Measurements from ENCODE around the gene KRT28. TPM values are rescaled to one million over a fixed set of nuclear protein-coding genes. Genes with fewer than 3 reads are reported as not detected.

Gene KRT28
- total and polyA plus RNA-seq, 2 of the 13 experiments (the other 11 are each of a cell fraction or from before 2014, with no cell fraction given), result not detected

DNA sequence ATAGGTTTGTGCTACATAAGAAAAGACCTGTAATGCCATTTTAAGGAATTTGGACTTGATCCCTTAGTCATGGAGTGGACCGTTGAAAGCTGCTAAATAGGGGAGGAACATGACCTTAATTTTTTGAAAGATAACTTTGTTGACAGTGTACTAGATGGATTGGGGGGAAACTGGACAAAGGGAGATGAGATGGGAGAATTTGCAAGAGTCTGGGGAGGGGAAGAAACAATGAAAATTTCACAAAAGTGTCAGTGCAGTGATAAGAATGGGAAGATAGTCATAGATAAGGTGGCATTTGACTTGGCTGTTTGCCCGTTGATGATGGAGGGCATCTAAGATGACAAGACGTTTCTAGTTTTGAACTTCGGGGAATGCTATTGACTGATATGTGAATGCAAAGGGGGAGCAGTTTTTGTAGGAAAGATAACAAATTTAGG is 44.9 kb upstream of the KRT28 start:
- 2% methylated on average over 4 of the region's 4 CpGs for WGBS (ENCODE audit: low lambda C conversion rate)
- CTCF ChIA-PET (ENCODE audit: low intra/inter-chr PET ratio, low total read pairs), result no interaction called here

DNA sequence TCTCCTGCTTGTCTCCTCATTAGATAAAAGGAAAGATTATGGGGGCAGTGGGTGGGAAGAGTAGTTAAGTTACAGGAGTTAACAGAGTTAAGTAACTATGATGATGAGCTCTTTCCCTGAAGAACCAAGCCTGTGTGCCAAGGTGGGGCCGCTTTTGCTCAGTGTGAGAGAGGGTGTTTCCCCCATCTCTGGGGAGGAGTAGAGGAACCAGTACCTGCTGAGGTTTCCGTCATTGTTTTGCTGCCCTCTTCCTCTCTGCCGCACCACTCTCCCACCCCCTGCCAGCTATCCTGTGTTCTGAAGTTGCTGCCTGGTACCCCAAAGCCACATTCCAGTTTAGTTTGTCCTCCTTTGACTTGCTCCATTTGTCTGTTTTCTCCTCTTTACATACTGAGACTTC is 43.5 kb upstream of the KRT28 start:
- no peak overlapping the region for H2AFZ ChIP-seq (ENCODE audit: low read length)
- no peak for DNase-seq (ENCODE audit: low spot score)
- FAIRE-seq, result no peak
- H4K20me1 ChIP-seq (ENCODE audit: insufficient read depth, low read length), result no peaks in the 10 kb centered on the region
- 0 out of 2 replicates have a peak, but pooled peaks cover 5% of the 10 kb centered on the region for H3K4me1 ChIP-seq (ENCODE audit: insufficient read depth, low read length)
- no peak overlapping the region for H3K27ac ChIP-seq (ENCODE audit: extremely low read length, insufficient read depth, low read length)
- no peak overlapping the region for H3K4me3 ChIP-seq (replicated peaks in 1 of 3; ENCODE audit: insufficient read depth in 1 of 3, low read depth in 2 of 3, low read length in 3 of 3)
- in situ Hi-C loops (cut with HindIII; ENCODE audit: extremely low pct_ligation_motif_present, low pct_unique_long_range_greater_than_20kb) (no loop called here), intact Hi-C loops (cut with micrococcal nuclease; ENCODE audit: unreplicated experiment) (no loop called here)
- no peaks in the 10 kb centered on the region for H3K79me2 ChIP-seq (ENCODE audit: insufficient read depth, low read length)
- no peaks in the 10 kb centered on the region for H3K36me3 ChIP-seq (replicated peaks in 1 of 2; ENCODE audit: control insufficient read depth in 1 of 2, insufficient read depth in 2 of 2, low read length in 2 of 2)
- H3K4me2 ChIP-seq (ENCODE audit: low read depth, low read length), result no peak overlapping the region
- peaks cover 0 to 4% of the 10 kb centered on the region in 2 experiments; a peak in 1 of 5 replicates for H3K27me3 ChIP-seq (ENCODE audit: control insufficient read depth in 1 of 2, insufficient read depth in 2 of 2, low read length in 2 of 2)
- ChIA-PET POLR2A (no interaction called here), CTCF (ENCODE audit: low intra/inter-chr PET ratio, low total read pairs) (no interaction called here)
- ATAC-seq, result no peak
- H3K9ac ChIP-seq (ENCODE audit: insufficient read depth, low read depth, low read length), result no peak overlapping the region
- H3K9me3 ChIP-seq (ENCODE audit: low read length), result no peaks in the 10 kb centered on the region
- no TSS peak for BruUV-seq (replicated peaks)
- WGBS (ENCODE audit: low lambda C conversion rate), result 23% methylated on average over 3 of the region's 3 CpGs
- TF ChIP-seq, protein P1, sequence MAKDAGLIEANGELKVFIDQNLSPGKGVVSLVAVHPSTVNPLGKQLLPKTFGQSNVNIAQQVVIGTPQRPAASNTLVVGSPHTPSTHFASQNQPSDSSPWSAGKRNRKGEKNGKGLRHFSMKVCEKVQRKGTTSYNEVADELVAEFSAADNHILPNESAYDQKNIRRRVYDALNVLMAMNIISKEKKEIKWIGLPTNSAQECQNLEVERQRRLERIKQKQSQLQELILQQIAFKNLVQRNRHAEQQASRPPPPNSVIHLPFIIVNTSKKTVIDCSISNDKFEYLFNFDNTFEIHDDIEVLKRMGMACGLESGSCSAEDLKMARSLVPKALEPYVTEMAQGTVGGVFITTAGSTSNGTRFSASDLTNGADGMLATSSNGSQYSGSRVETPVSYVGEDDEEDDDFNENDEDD (CRISPR knock-in tag; IDR thresholded peaks at IDR 0.05; ENCODE audit: borderline replicate concordance), result no peak
- TF ChIP-seq SNAPC2 (CRISPR knock-in tag; IDR thresholded peaks at IDR 0.05) (no peak), KLF6 (CRISPR knock-in tag; IDR thresholded peaks at IDR 0.05) (no peak), ZSCAN12 (CRISPR knock-in tag; IDR thresholded peaks at IDR 0.05) (no peak), ZSCAN22 (CRISPR knock-in tag; IDR thresholded peaks at IDR 0.05) (no peak), ZNF75D (CRISPR knock-in tag; IDR thresholded peaks at IDR 0.05; ENCODE audit: borderline replicate concordance) (no peak)
- TF ChIP-seq, protein P2, sequence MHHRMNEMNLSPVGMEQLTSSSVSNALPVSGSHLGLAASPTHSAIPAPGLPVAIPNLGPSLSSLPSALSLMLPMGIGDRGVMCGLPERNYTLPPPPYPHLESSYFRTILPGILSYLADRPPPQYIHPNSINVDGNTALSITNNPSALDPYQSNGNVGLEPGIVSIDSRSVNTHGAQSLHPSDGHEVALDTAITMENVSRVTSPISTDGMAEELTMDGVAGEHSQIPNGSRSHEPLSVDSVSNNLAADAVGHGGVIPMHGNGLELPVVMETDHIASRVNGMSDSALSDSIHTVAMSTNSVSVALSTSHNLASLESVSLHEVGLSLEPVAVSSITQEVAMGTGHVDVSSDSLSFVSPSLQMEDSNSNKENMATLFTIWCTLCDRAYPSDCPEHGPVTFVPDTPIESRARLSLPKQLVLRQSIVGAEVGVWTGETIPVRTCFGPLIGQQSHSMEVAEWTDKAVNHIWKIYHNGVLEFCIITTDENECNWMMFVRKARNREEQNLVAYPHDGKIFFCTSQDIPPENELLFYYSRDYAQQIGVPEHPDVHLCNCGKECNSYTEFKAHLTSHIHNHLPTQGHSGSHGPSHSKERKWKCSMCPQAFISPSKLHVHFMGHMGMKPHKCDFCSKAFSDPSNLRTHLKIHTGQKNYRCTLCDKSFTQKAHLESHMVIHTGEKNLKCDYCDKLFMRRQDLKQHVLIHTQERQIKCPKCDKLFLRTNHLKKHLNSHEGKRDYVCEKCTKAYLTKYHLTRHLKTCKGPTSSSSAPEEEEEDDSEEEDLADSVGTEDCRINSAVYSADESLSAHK (CRISPR knock-in tag; IDR thresholded peaks at IDR 0.05; ENCODE audit: borderline replicate concordance), result no peak
- TF ChIP-seq, protein P3, sequence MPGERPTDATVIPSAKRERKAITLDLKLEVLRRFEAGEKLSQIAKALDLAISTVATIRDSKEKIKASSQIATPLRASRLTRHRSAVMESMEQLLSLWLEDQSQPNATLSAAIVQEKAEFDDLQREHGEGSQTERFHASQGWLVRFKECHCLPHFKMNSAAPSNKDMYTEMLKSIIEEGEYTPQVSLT (CRISPR knock-in tag; IDR thresholded peaks at IDR 0.05; ENCODE audit: borderline replicate concordance, low read depth), result no peak

More for the DNA sequence above, 44.9 kb upstream of the KRT28 start:
- DNase-seq (ENCODE audit: low spot score) (no peak), ATAC-seq (no peak), FAIRE-seq (no peak)
- Histone ChIP-seq H3K9ac (ENCODE audit: insufficient read depth, low read depth, low read length) (no peak overlapping the region), H3K4me1 (ENCODE audit: insufficient read depth, low read length) (0 out of 2 replicates have a peak, but pooled peaks cover 5% of the 10 kb centered on the region), H3K36me3 (replicated peaks in 1 of 2; ENCODE audit: control insufficient read depth in 1 of 2, insufficient read depth in 2 of 2, low read length in 2 of 2) (no peaks in the 10 kb centered on the region), H3K4me3 (replicated peaks in 1 of 3; ENCODE audit: insufficient read depth in 1 of 3, low read depth in 2 of 3, low read length in 3 of 3) (no peak overlapping the region), H3K9me3 (ENCODE audit: low read length) (no peaks in the 10 kb centered on the region), H4K20me1 (ENCODE audit: insufficient read depth, low read length) (no peaks in the 10 kb centered on the region), H3K4me2 (ENCODE audit: low read depth, low read length) (no peak overlapping the region), H3K27ac (ENCODE audit: extremely low read length, insufficient read depth, low read length) (no peak overlapping the region), H2AFZ (ENCODE audit: low read length) (no peak overlapping the region), H3K79me2 (ENCODE audit: insufficient read depth, low read length) (no peaks in the 10 kb centered on the region), H3K27me3 (ENCODE audit: control insufficient read depth in 1 of 2, insufficient read depth in 2 of 2, low read length in 2 of 2) (peaks cover 0 to 4% of the 10 kb centered on the region in 2 experiments; a peak in 1 of 5 replicates)
- intact Hi-C loops (cut with micrococcal nuclease; ENCODE audit: unreplicated experiment), result no loop called here
- BruUV-seq (replicated peaks), result no TSS peak
- TF ChIP-seq ZNF619 (CRISPR knock-in tag; IDR thresholded peaks at IDR 0.05), result no peak
- TF ChIP-seq, protein P4, sequence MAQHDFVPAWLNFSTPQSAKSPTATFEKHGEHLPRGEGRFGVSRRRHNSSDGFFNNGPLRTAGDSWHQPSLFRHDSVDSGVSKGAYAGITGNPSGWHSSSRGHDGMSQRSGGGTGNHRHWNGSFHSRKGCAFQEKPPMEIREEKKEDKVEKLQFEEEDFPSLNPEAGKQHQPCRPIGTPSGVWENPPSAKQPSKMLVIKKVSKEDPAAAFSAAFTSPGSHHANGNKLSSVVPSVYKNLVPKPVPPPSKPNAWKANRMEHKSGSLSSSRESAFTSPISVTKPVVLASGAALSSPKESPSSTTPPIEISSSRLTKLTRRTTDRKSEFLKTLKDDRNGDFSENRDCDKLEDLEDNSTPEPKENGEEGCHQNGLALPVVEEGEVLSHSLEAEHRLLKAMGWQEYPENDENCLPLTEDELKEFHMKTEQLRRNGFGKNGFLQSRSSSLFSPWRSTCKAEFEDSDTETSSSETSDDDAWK (CRISPR knock-in tag; IDR thresholded peaks at IDR 0.05), result no peak
- no peak for TF ChIP-seq HES4 (CRISPR knock-in tag; IDR thresholded peaks at IDR 0.05; ENCODE audit: borderline replicate concordance)
- TF ChIP-seq ZNF816 (CRISPR knock-in tag; IDR thresholded peaks at IDR 0.05; ENCODE audit: borderline replicate concordance), result no peak
- TF ChIP-seq ZNF549 (CRISPR knock-in tag; IDR thresholded peaks at IDR 0.05), result no peak
- in situ Hi-C loops (cut with HindIII; ENCODE audit: extremely low pct_ligation_motif_present, low pct_unique_long_range_greater_than_20kb), result no loop called here
- POLR2A ChIA-PET, result no interaction called here
